Fibroblast of upper back skin (primary cell): ENCODE data around the gene GOLGA6D.
"Not testable (repeated sequence)": the region's sequence is repeated elsewhere in the genome, so short reads cannot be mapped to it uniquely, and the experiment has no call there.

Source experiments
- DNase-seq: peaks from one replicate; pipeline ENCODE4 v3.0.0-alpha.2; 2013

Gene GOLGA6D

DNA sequence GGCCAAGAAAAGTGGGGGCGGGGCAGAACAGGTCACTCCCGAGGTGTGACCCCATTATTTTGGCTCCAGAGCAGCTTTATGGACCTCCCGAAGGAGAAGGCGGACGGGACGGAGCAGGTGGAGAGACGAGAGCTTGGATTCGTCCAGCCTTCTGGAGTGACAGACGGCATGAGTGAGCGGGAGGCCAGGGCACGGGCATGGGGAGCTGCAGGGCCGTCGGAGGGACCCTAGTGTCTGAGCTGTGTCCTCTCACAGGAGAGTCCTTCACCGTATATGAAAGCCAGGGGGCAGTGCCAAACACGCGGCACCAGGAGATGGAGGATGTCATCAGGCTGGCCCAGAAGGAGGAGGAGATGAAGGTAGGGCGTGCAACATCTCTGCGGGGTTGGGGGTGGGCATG lies 11.0 kb downstream of the GOLGA6D start:
- not testable (repeated sequence) for DNase-seq

DNA sequence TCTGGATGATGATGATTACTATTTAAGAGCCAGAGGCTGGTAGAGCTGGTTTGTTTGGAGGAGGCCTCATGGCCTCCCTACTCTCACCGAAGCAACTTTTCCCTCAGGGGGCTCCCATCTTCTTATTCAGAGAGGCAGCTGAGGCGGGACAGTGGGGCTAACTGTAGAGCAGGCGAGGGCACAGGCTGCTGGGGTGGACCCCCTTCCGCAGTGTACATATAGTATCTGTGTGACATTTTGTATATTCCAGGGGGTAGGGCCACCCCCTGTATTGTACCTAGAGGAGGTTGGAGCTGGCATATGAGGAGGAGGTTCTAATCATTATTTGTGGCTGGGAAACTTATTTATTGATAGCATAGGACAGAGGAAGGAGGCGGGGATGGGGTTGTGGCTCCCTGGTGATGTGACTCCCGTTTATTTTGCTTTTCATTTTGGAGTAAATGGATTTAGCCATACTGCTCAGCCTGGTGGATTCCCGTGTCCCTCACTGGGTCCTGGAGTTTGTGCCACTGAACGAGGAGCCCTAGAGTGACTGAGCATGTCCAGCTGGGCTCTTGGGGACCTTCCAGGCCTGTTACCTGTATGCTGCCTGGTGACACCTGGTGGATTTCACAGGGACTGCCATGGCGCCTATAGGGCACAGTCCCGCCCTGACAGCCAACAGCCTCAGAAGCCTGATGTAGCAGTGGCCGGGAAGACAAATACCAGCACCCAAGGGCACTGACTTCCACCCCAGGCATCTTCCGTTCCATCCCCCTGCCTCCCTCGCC lies 16.1 kb downstream of the GOLGA6D start:
- DNase-seq, result not testable (repeated sequence)

GRCh38 chr15:75299311-75299688 lies 16.7 kb downstream of the GOLGA6D start:
- not testable (repeated sequence) for DNase-seq

- DNase-seq, result not testable (repeated sequence)
These were observed 17.4 kb downstream of the GOLGA6D start for GRCh38 chr15:75300026-75300425.

DNA sequence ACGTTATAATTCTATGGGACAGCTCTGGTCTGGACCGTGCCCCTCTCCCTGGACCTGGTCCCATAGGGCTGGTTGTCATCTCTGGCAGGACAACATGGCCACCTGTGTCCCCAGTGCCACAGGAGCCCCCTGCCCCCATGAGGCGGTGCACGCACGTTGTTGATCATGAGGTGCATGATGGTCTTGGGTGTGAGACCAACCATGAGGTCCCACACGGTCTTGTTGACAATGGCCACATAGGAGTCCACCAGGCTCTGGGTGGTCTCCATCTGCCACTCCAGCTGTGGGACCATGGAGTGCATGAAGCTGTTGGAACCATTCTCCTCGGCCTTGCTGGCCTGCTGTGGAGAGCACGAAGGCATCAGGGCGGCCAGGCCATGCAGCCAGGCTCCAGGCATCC lies 19.7 kb downstream of the GOLGA6D start:
- no peak for DNase-seq

DNA sequence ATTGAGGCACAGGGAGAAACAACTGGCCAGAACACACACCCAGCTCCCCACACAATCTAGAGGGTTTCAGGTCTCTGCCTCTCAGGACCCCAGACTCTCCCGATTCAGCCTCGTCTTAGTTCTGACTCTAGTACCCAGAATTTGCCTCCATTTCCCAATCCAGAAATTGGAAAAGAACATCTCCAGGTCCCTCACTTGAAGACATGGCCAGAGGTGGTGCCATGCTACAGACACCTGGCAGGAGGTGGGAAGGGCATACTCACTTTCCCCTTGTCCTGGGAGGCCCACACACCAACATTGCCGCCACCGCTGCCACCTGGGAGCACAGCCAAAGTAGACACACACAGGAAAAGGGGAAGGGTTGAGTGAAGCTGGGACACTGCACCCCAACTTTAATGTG lies 20.1 kb downstream of the GOLGA6D start:
- DNase-seq, result not testable (repeated sequence)

DNA sequence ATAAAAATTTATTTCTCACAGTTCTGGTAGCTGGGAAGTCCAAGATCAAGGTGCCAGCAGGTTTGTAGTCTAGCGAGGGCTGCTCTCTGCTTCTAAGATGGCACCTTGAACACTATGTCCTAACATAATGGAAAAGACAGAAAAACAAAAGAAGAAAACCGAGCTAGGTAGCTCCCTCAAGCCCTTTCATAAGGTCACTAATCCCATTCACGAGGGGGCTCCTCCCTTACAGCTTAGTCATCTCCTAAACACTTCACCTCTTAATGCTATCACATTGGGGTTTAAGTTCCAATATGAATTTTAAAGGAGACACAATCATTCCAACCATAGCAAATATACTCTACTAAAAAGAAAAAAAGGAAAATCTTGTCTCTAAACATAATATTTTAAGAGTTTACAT lies 23.6 kb downstream of the GOLGA6D start:
- no peak for DNase-seq

GRCh38 chr15:75307778-75308390 lies 25.2 kb downstream of the GOLGA6D start:
- DNase-seq, result peak; percentile 7

DNA sequence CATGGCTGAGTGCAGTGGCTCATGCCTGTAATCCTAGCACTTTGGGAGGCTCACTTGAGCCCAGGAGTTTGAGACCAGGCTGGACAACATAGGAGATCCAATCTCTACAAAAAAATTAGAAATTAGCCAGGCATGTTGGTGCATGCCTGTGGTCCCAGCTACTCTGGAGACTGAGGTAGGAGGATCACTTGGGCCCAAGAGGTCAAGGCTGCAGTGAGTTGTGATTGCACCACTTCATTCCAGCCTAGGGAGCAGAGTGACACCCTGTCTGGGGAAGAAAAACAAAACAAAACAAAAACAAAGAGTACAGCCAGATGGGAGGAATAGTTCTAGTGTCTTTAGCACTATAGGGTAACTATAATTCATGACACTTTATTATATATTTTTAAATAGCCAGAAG lies 27.1 kb downstream of the GOLGA6D start:
- no peak for DNase-seq

- not testable (repeated sequence) for DNase-seq
These were observed 29.9 kb downstream of the GOLGA6D start for GRCh38 chr15:75312548-75312947.

DNA sequence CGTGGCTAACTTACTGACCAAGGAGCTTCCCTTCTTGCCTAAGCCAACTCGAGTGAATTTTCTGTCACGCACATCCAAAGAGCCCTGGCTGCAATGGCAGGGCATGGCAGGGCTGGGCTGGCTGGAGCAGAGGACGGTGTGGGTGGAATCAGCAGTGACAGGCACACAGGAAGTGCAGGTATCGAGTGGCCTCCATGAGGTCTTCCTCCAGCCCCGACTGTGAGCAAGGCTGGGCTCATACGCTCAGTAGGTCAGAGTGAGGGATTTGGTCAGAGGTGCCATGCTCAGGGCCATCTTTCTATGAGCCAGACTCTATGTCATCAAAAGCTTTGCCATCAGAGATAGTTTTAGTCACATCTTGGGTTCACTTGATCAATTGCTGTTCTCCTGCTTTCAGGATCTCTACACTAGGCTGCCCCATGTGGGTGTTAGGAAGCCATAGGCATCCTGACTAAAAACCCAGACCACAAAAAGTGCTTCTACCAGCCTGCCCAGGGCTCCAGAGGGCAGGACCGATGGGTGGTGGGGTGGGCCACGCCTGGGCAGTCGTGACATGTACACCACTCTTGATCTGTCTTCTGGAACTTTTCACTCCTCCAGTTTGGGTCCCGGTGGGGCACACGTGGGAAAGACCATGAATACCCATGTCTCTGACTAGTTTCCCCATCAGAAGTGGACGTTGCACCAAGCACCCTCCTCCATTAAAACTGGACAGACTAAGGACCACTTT lies 30.6 kb downstream of the GOLGA6D start:
- DNase-seq, result no peak

DNA sequence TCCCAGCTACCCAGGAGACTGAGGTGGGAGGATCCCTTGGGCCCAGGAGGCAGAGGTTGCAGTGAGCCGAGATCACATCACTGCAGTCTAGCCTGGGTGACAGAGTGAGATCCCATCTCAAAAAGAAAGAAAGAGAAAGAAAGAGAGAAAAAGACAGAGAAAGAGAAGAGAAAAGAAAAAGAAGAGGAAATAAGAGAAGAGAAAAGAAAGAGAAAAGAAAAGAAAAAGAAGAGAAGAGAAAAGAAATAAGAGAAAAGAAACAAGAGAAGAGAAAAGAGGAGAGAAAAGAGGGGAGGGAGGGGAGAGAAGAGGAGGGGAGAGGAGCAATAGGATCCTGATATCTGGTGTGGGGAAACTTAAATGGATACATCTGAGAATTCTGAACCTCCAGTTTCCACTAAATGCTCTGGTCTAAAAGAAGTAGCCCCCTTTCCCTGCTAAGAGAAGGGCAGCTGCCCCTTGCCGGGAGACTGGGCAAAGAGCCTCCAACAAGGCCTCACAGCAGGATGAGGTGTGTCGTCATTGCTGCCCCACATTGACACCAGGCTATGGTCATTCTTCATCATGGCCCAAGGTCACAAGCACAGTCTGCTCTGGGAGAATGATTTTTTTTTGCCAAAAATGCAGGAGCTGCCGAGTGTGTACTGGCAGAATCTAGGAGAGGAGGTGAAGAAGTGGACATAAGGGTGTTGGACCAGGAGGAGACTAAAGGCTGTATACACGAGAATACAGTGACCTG lies 32.1 kb downstream of the GOLGA6D start:
- no peak for DNase-seq

DNA sequence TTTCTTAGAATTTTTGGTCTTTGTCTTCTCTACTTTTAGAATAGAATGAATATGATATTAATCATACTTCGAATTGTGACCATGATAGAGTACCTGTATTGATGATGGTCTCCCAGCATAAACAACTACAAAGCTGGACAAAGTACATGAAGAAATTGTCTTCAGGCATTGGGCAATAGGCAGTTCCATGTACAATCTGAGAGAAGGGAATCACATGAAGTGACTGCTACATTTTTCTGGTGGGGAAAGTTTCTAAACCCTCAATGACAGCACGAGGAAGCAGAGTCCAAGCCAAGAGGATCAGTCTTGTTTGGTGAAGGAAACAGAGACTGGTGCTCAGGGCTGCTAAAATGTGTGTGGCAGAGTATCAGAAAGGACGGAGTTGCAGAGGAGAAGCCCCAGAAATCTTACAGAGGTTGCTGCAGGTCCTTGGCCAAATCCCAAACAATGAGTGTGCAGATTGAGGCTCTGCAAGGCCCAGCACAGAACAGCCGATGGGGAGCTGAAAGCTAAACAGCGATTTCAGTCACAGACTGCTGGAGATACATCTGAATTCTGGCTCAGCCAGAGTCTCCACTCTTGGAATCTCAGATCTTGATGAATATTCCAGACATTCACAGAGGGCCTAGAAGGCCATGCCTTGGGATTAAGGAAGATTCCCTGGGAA lies 36.7 kb downstream of the GOLGA6D start:
- DNase-seq, result not testable (repeated sequence)

DNA sequence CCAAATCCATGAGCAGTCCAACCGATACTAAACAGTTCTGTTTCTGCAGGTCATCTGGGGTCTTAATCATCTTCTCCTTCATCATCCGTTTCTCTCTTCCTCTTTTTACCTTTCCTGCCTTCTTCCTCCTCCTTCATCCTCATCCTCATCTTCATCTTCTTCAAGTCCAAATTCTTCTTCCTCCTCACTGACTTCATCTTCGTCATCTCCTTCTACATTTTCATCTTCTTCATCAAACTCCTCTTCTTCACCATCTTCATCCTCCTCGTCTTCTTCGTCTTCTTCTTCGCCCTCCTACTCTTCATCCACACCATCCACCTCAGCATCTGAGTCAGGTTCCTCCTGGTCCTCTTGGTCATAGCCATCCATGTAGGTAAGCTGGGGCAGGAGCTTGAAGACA lies 39.1 kb downstream of the GOLGA6D start:
- no peak for DNase-seq

GRCh38 chr15:75325922-75326321 lies 43.3 kb downstream of the GOLGA6D start:
- no peak for DNase-seq

DNA sequence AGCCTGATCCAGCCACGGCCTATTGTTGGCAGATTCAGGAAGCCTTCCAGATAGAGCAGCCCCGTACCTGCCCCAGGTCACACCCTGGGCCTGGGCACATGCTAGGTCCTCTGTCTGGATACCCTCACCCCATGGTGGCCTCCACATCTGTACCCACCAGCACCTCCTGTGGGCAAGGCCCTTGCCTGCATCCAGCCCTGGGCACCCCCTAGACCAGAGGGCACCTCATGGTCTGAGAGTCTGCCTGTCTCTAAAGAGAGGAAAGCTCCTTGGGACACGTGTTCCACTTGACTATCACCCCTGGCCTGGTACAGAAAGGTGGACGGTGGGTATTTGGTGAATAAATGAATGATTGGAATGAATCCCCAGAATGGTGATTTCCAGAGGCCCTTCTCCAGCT lies 44.4 kb downstream of the GOLGA6D start:
- DNase-seq, result no peak

- no peak for DNase-seq
These were observed 44.9 kb downstream of the GOLGA6D start for GRCh38 chr15:75327491-75327890.

GRCh38 chr15:75328493-75329314 lies 46.1 kb downstream of the GOLGA6D start:
- no peak for DNase-seq

GRCh38 chr15:75329571-75329970 lies 46.9 kb downstream of the GOLGA6D start:
- no peak for DNase-seq

GRCh38 chr15:75332093-75332492 lies 49.5 kb downstream of the GOLGA6D start:
- DNase-seq, result not testable (repeated sequence)

- DNase-seq, result not testable (repeated sequence)
These were observed 51.2 kb downstream of the GOLGA6D start for GRCh38 chr15:75333654-75334419.
